OCI-LY7 (cell line): ENCODE measurements around the gene SCYGR7. TPM values are rescaled to one million over a fixed set of nuclear protein-coding genes. Genes with fewer than 3 reads are reported as not detected.
"Not testable (repeated sequence)": the region's sequence is repeated elsewhere in the genome, so short reads cannot be mapped to it uniquely, and the experiment has no call there.

Experiments
- BruUV-seq: library from RNA; stranded (reverse); fragments of 400-500 nt; replicated peaks from 2 replicates; lab custom pipeline; 2021; lab: Mats Ljungman, UMichigan
- CTCF ChIA-PET: fragments of 300-600 bp; sonication (Branson Sonifier 250); formaldehyde crosslinking; loops from one replicate; lab custom pipeline; 2022; ENCODE audit warnings: antibody characterized with exemption; ENCODE audit not compliant: unreplicated experiment; lab: Charles Lee
- POLR2A ChIA-PET: fragments of 300-600 bp; sonication (Branson Sonifier 250); formaldehyde crosslinking; loops from one replicate; lab custom pipeline; 2022; ENCODE audit warnings: antibody characterized with exemption; lab: Charles Lee
- DNase-seq: peaks from one replicate; pipeline ENCODE4 v3.0.0-alpha.2; 2015; ENCODE audit warnings: low spot score
- H2AFZ ChIP-seq: fragments of 200-600 bp; sonication (generic), shearing (Covaris generic); 2 replicates; pipeline ENCODE4 v1.6.1; 2014; ENCODE audit warnings: mild to moderate bottlenecking, antibody characterized with exemption, low read length, moderate library complexity
- H3K27ac ChIP-seq: fragments of 200-600 bp; sonication (generic); 2 replicates; pipeline ENCODE4 v1.5.1; 2014; ENCODE audit warnings: mixed run types, low read depth, mild to moderate bottlenecking, moderate library complexity, low read length, inconsistent platforms; ENCODE audit not compliant: poor library complexity, severe bottlenecking
- H3K36me3 ChIP-seq: fragments of 200-600 bp; sonication (generic); 2 replicates; pipeline ENCODE4 v1.6.1; 2014; ENCODE audit warnings: mild to moderate bottlenecking, antibody characterized with exemption, low read length, moderate library complexity, mixed read lengths; ENCODE audit not compliant: insufficient read depth
- H3K4me1 ChIP-seq: fragments of 200-600 bp; sonication (generic); 2 replicates; pipeline ENCODE4 v1.5.1; 2014; ENCODE audit warnings: mild to moderate bottlenecking, low read length; ENCODE audit not compliant: insufficient read depth, poor library complexity, severe bottlenecking
- H3K4me2 ChIP-seq: fragments of 200-600 bp; sonication (generic); 2 replicates; pipeline ENCODE4 v1.6.1; 2014; ENCODE audit warnings: mild to moderate bottlenecking, low read length
- H3K4me3 ChIP-seq: fragments of 200-600 bp; sonication (generic); 2 replicates; pipeline ENCODE4 v1.5.1; 2014; ENCODE audit warnings: mild to moderate bottlenecking, low read depth, low read length; ENCODE audit not compliant: poor library complexity, severe bottlenecking
- H3K79me2 ChIP-seq: fragments of 200-600 bp; sonication (generic); 2 replicates; pipeline ENCODE4 v1.6.1; 2016; ENCODE audit warnings: low read depth, mild to moderate bottlenecking, low read length, moderate library complexity, mixed read lengths; ENCODE audit not compliant: insufficient read depth
- H3K9me2 ChIP-seq: fragments of 200-600 bp; sonication (generic); 2 replicates; pipeline ENCODE4 v1.6.1; 2016; ENCODE audit warnings: mild to moderate bottlenecking, low read length, mixed read lengths; ENCODE audit not compliant: insufficient read depth
- H3K9me3 ChIP-seq: fragments of 200-600 bp; sonication (generic); 2 replicates; pipeline ENCODE4 v1.6.1; 2014; ENCODE audit warnings: mild to moderate bottlenecking, mixed run types, low read length, mixed read lengths
- H4K20me1 ChIP-seq: fragments of 200-600 bp; sonication (generic); 2 replicates; pipeline ENCODE4 v1.6.1; 2014; ENCODE audit warnings: mild to moderate bottlenecking, antibody characterized with exemption, low read length, moderate library complexity, mixed read lengths; ENCODE audit not compliant: insufficient read depth
- CTCF ChIP-seq: fragments of 200-600 bp; sonication (generic); conservative IDR thresholded peaks from 2 replicates; pipeline ENCODE4 v1.5.1; 2014; ENCODE audit warnings: mild to moderate bottlenecking, antibody characterized with exemption, low read length, moderate library complexity, mixed read lengths
- EZH2phosphoT487 ChIP-seq: fragments of 200-600 bp; sonication (generic); IDR thresholded peaks from 2 replicates; pipeline ENCODE4 v1.6.1; 2018; ENCODE audit warnings: low read depth, borderline replicate concordance, mild to moderate bottlenecking, mixed run types, antibody characterized with exemption, low read length, moderate library complexity, mixed read lengths
- intact Hi-C: fragments of 100-400 bp; cut with micrococcal nuclease; formaldehyde crosslinking; loops from one replicate; pipeline ENCODE4 v1.10.0; 2022; ENCODE audit not compliant: unreplicated experiment
- total RNA-seq, 2 experiments: library from RNA; depleted of rRNA in 1 of 2; stranded (reverse); fragments of >200 nt in 1 of 2; shearing (Covaris generic) in 1 of 2; gene quantifications; 2 replicates each; pipeline ENCODE4 v1.2.3, GENCODE V29; 2014 to 2022

Gene SCYGR7
- total RNA-seq, 2 experiments from 2014 or later: not detected

GRCh38 chr2:227717687-227718567 is 10.2 kb upstream of the SCYGR7 start, which contains the start of gene SLC19A3:
TSS of gene SLC19A3 (minus strand) at chr2:227718028. CDS start at chr2:227702318, 15,710 bp downstream.
- ChIA-PET CTCF (no interaction called here), POLR2A (interaction anchor here (0.6 kb wide), 1 partner anchor 1149 kb away, joined by 3 read pairs; no protein-coding TSS in a partner anchor)
- Histone ChIP-seq H3K4me3 (no peak within 1 kb of the TSS), H3K4me1 (no peaks in the 10 kb centered on the region), H3K36me3 (no peaks in the 10 kb centered on the region), H3K9me3 (no peaks in the 10 kb centered on the region), H2AFZ (no peak within 1 kb of the TSS), H4K20me1 (no peaks in the 10 kb centered on the region), H3K4me2 (no peak within 1 kb of the TSS), H3K79me2 (no peaks in the 10 kb centered on the region), H3K9me2 (no peaks in the 10 kb centered on the region), H3K27ac (no peak within 1 kb of the TSS)
- intact Hi-C loops: no loop called here
- TF ChIP-seq EZH2phosphoT487 (no peak), CTCF (no peak)
- BruUV-seq: no TSS peak
- no peak for DNase-seq

GRCh38 chr2:227719641-227720040 is 8.5 kb upstream of the SCYGR7 start:
- CTCF ChIA-PET: no interaction called here
- Histone ChIP-seq H4K20me1 (no peaks in the 10 kb centered on the region), H3K79me2 (no peaks in the 10 kb centered on the region), H2AFZ (no peak overlapping the region), H3K4me1 (no peaks in the 10 kb centered on the region), H3K36me3 (no peaks in the 10 kb centered on the region), H3K4me3 (no peak overlapping the region), H3K9me2 (no peaks in the 10 kb centered on the region), H3K4me2 (no peak overlapping the region), H3K9me3 (no peaks in the 10 kb centered on the region), H3K27ac (no peak overlapping the region)
- BruUV-seq: no TSS peak
- no peak for DNase-seq
- TF ChIP-seq EZH2phosphoT487 (no peak), CTCF (no peak)
- intact Hi-C loops: no loop called here
- POLR2A ChIA-PET: no interaction called here

DNA sequence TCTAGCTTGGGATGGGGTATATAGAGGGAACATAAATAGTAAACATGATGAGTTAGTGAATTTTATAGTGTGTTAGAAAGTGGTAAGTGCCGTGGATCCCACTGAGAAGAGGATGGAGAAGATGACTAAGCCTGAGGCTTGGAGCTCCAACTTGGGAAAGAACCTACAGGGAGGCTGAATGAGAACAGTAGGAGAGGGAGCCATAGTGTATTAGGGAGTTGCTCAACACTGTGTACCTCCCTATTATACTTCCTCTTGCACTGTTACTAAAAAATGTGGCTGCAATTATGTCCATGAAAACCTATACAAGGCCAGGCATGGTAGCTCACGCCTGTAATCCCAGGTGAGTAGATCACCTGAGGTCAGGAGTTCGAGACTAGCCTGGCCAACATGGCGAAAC is 7.5 kb upstream of the SCYGR7 start:
- ChIA-PET CTCF (no interaction called here), POLR2A (no interaction called here)
- H3K9me2 ChIP-seq: no peaks in the 10 kb centered on the region
- no peak overlapping the region for H3K27ac ChIP-seq
- no TSS peak for BruUV-seq
- DNase-seq: no peak
- no peak overlapping the region for H3K4me3 ChIP-seq
- H3K4me2 ChIP-seq: no peak overlapping the region
- intact Hi-C loops: no loop called here
- no peak for TF ChIP-seq EZH2phosphoT487
- no peak for TF ChIP-seq CTCF
- no peaks in the 10 kb centered on the region for H3K36me3 ChIP-seq
- H4K20me1 ChIP-seq: no peaks in the 10 kb centered on the region
- no peak overlapping the region for H2AFZ ChIP-seq
- no peaks in the 10 kb centered on the region for H3K9me3 ChIP-seq
- H3K79me2 ChIP-seq: no peaks in the 10 kb centered on the region
- no peaks in the 10 kb centered on the region for H3K4me1 ChIP-seq

- H3K36me3 ChIP-seq, BruUV-seq, H3K9me2 ChIP-seq, H3K27ac ChIP-seq, POLR2A ChIA-PET, DNase-seq, H2AFZ ChIP-seq, CTCF ChIA-PET, intact Hi-C loops, H3K4me2 ChIP-seq, H3K9me3 ChIP-seq, H3K4me1 ChIP-seq, H3K79me2 ChIP-seq, H4K20me1 ChIP-seq, H3K4me3 ChIP-seq: not testable (repeated sequence)
These were observed 5.3 kb upstream of the SCYGR7 start for GRCh38 chr2:227722821-227723220.
